ENCODE measurements around the gene ATRAID. TPM values are rescaled to one million over a fixed set of nuclear protein-coding genes. Genes with fewer than 3 reads are reported as not detected.

Gene ATRAID
- total and polyA plus RNA-seq, 2 donors (not counting 1 experiment from before 2014, with no cell fraction given) = 176 to 235 TPM

DNA sequence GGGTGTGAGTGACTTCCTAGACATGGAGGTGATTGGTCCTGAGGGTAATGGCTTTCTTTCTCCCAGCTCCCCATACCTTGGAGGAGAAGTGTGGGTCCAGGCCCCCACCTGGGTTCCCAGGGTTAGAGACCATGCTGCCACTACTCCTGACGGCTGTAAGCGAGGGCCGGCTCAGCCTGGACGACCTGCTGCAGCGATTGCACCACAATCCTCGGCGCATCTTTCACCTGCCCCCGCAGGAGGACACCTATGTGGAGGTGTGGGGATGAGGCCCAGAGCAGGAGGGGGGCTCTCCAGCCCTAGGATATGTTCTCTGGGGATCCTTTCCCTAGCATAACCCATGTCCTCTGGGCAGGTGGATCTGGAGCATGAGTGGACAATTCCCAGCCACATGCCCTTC lies 27.1 kb downstream of the ATRAID start:
- Histone ChIP-seq H3K9ac (ENCODE audit: insufficient read depth, low read length) (no peak overlapping the region), H2AFZ (ENCODE audit: low read length) (no peak overlapping the region), H3K27ac (ENCODE audit: insufficient read depth, low read length) (no peak overlapping the region), H4K20me1 (ENCODE audit: control insufficient read depth, extremely low read depth, insufficient read depth, low read length) (no peaks in the 10 kb centered on the region), H3K4me3 (replicated peaks in 1 of 4; ENCODE audit: control extremely low read depth in 1 of 4, insufficient read depth in 1 of 4, low read depth in 3 of 4, low read length in 4 of 4) (no peak overlapping the region), H3K27me3 (ENCODE audit: control insufficient read depth, insufficient read depth, low read length) (no peaks in the 10 kb centered on the region), H3K4me1 (ENCODE audit: control insufficient read depth, extremely low read depth, insufficient read depth, low read length) (no peaks in the 10 kb centered on the region), H3K36me3 (ENCODE audit: control insufficient read depth, insufficient read depth, low read length) (peaks cover 48% of the 10 kb centered on the region), H3K79me2 (ENCODE audit: control insufficient read depth, insufficient read depth, low read length) (no peaks in the 10 kb centered on the region), H3K9me3 (ENCODE audit: control insufficient read depth, insufficient read depth, low read depth, low read length) (no peaks in the 10 kb centered on the region), H3K4me2 (ENCODE audit: extremely low read depth, insufficient read depth, low read length) (no peak overlapping the region)
- TF ChIP-seq, protein P1, sequence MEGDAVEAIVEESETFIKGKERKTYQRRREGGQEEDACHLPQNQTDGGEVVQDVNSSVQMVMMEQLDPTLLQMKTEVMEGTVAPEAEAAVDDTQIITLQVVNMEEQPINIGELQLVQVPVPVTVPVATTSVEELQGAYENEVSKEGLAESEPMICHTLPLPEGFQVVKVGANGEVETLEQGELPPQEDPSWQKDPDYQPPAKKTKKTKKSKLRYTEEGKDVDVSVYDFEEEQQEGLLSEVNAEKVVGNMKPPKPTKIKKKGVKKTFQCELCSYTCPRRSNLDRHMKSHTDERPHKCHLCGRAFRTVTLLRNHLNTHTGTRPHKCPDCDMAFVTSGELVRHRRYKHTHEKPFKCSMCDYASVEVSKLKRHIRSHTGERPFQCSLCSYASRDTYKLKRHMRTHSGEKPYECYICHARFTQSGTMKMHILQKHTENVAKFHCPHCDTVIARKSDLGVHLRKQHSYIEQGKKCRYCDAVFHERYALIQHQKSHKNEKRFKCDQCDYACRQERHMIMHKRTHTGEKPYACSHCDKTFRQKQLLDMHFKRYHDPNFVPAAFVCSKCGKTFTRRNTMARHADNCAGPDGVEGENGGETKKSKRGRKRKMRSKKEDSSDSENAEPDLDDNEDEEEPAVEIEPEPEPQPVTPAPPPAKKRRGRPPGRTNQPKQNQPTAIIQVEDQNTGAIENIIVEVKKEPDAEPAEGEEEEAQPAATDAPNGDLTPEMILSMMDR (conservative IDR thresholded peaks at IDR 0.05 in 1 of 2, IDR thresholded peaks at IDR 0.05 in 1 of 2; ENCODE audit: low read depth in 1 of 2, low read length in 2 of 2) = no peak
- TF ChIP-seq EZH2 (IDR thresholded peaks at IDR 0.05; ENCODE audit: low read length, missing control alignments) = no peak
- no peak for DNase-seq (ENCODE audit: low read depth in 2 of 2)

GRCh38 chr2:27240406-27240805 lies 28.6 kb downstream of the ATRAID start:
- Histone ChIP-seq H3K9me3 (ENCODE audit: control insufficient read depth, insufficient read depth, low read depth, low read length) (no peaks in the 10 kb centered on the region), H3K36me3 (ENCODE audit: control insufficient read depth, insufficient read depth, low read length) (peaks cover 45% of the 10 kb centered on the region), H3K4me1 (ENCODE audit: control insufficient read depth, extremely low read depth, insufficient read depth, low read length) (no peaks in the 10 kb centered on the region), H3K27ac (ENCODE audit: insufficient read depth, low read length) (no peak overlapping the region), H3K9ac (ENCODE audit: insufficient read depth, low read length) (no peak overlapping the region), H3K79me2 (ENCODE audit: control insufficient read depth, insufficient read depth, low read length) (no peaks in the 10 kb centered on the region), H3K27me3 (ENCODE audit: control insufficient read depth, insufficient read depth, low read length) (no peaks in the 10 kb centered on the region), H3K4me3 (replicated peaks in 1 of 4; ENCODE audit: control extremely low read depth in 1 of 4, insufficient read depth in 1 of 4, low read depth in 3 of 4, low read length in 4 of 4) (no peak overlapping the region), H2AFZ (ENCODE audit: low read length) (no peak overlapping the region), H4K20me1 (ENCODE audit: control insufficient read depth, extremely low read depth, insufficient read depth, low read length) (no peaks in the 10 kb centered on the region), H3K4me2 (ENCODE audit: extremely low read depth, insufficient read depth, low read length) (no peak overlapping the region)
- DNase-seq (ENCODE audit: low read depth in 2 of 2) = no peak
- TF ChIP-seq EZH2 (IDR thresholded peaks at IDR 0.05; ENCODE audit: low read length, missing control alignments) = no peak
- TF ChIP-seq, protein P1 (conservative IDR thresholded peaks at IDR 0.05 in 1 of 2, IDR thresholded peaks at IDR 0.05 in 1 of 2; ENCODE audit: low read depth in 1 of 2, low read length in 2 of 2) = no peak

DNA sequence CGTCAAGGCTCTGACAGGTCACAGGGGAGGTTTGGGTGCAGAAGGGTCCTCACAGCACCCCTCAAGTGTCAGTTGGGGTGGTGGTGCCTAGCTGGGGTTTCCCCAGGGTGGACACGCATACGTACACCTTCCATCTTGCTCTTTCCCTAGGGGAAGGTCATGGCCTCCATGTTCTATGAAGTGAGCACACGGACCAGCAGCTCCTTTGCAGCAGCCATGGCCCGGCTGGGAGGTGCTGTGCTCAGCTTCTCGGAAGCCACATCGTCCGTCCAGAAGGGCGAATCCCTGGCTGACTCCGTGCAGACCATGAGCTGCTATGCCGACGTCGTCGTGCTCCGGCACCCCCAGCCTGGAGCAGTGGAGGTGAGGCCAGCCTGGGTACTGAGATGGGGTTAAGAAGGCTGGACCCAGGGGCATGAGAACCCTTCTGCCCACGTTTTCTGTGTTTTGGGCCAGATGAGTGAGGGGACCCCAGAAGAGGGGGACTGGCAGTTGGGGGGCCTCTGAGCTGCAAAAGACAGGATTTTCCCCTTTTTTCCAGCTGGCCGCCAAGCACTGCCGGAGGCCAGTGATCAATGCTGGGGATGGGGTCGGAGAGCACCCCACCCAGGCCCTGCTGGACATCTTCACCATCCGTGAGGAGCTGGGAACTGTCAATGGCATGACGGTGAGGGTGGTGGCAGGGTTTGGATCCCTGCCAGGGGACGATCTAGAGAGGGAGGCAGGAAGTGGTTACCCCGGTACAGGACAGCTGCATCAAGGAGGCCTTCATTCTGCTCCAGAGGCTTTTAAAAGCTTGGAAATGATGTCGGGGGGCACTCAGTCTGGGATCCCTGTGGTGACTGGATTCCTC lies 30.1 kb downstream of the ATRAID start:
- Histone ChIP-seq H2AFZ (ENCODE audit: low read length) (no peak overlapping the region), H3K9me3 (ENCODE audit: control insufficient read depth, insufficient read depth, low read depth, low read length) (no peaks in the 10 kb centered on the region), H3K27ac (ENCODE audit: insufficient read depth, low read length) (no peak overlapping the region), H3K9ac (ENCODE audit: insufficient read depth, low read length) (no peak overlapping the region), H3K4me1 (ENCODE audit: control insufficient read depth, extremely low read depth, insufficient read depth, low read length) (no peaks in the 10 kb centered on the region), H3K79me2 (ENCODE audit: control insufficient read depth, insufficient read depth, low read length) (no peaks in the 10 kb centered on the region), H3K36me3 (ENCODE audit: control insufficient read depth, insufficient read depth, low read length) (peaks cover 45% of the 10 kb centered on the region), H3K4me2 (ENCODE audit: extremely low read depth, insufficient read depth, low read length) (no peak overlapping the region), H3K27me3 (ENCODE audit: control insufficient read depth, insufficient read depth, low read length) (no peaks in the 10 kb centered on the region), H3K4me3 (replicated peaks in 1 of 4; ENCODE audit: control extremely low read depth in 1 of 4, insufficient read depth in 1 of 4, low read depth in 3 of 4, low read length in 4 of 4) (no peak overlapping the region), H4K20me1 (ENCODE audit: control insufficient read depth, extremely low read depth, insufficient read depth, low read length) (no peaks in the 10 kb centered on the region)
- TF ChIP-seq, protein P1 (conservative IDR thresholded peaks at IDR 0.05 in 1 of 2, IDR thresholded peaks at IDR 0.05 in 1 of 2; ENCODE audit: low read depth in 1 of 2, low read length in 2 of 2) = no peak
- no peak for TF ChIP-seq EZH2 (IDR thresholded peaks at IDR 0.05; ENCODE audit: low read length, missing control alignments)
- DNase-seq (ENCODE audit: low read depth in 2 of 2) = no peak

All from fibroblast of lung (primary cell).